ENCODE results near the gene FMN2. TPM values are rescaled to one million over a fixed set of nuclear protein-coding genes. Genes with fewer than 3 reads are reported as not detected.

The FMN2 gene
- total RNA-seq, 1 donor from 2014 or later: 1.7 TPM

GRCh38 chr1:240217403-240217802, 125.7 kb downstream of the FMN2 start:
- H3K4me1 ChIP-seq: no peaks in the 10 kb centered on the region
- H4K20me1 ChIP-seq (ENCODE audit: low read depth): no peaks in the 10 kb centered on the region
- Mint-ChIP-seq H3K9me3 (peaks cover 7% of the 10 kb centered on the region), H3K27me3 (ENCODE audit: insufficient read depth, low read depth) (peaks cover 4% of the 10 kb centered on the region), H3K4me3 (no peak overlapping the region), H3K27ac (no peak overlapping the region), H3K4me1 (no peaks in the 10 kb centered on the region), H3K36me3 (peaks cover 10% of the 10 kb centered on the region)
- DNase-seq (ENCODE audit: low spot score): no peak
- H3K4me3 ChIP-seq: no peak overlapping the region
- H3K27me3 ChIP-seq: no peaks in the 10 kb centered on the region
- no peak overlapping the region for H3K27ac ChIP-seq
- H3K9ac ChIP-seq: no peak overlapping the region
- TF ChIP-seq, protein P1, sequence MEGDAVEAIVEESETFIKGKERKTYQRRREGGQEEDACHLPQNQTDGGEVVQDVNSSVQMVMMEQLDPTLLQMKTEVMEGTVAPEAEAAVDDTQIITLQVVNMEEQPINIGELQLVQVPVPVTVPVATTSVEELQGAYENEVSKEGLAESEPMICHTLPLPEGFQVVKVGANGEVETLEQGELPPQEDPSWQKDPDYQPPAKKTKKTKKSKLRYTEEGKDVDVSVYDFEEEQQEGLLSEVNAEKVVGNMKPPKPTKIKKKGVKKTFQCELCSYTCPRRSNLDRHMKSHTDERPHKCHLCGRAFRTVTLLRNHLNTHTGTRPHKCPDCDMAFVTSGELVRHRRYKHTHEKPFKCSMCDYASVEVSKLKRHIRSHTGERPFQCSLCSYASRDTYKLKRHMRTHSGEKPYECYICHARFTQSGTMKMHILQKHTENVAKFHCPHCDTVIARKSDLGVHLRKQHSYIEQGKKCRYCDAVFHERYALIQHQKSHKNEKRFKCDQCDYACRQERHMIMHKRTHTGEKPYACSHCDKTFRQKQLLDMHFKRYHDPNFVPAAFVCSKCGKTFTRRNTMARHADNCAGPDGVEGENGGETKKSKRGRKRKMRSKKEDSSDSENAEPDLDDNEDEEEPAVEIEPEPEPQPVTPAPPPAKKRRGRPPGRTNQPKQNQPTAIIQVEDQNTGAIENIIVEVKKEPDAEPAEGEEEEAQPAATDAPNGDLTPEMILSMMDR (IDR thresholded peaks at IDR 0.05): no peak
- no peak for TF ChIP-seq EZH2phosphoT487 (IDR thresholded peaks at IDR 0.05)
- TF ChIP-seq EZH2 (IDR thresholded peaks at IDR 0.05): no peak
- H3F3A ChIP-seq (ENCODE audit: low read depth): no peaks in the 10 kb centered on the region
- H3K79me2 ChIP-seq (ENCODE audit: low read depth): no peaks in the 10 kb centered on the region
- H3K36me3 ChIP-seq: no peaks in the 10 kb centered on the region
- no peaks in the 10 kb centered on the region for H3K9me3 ChIP-seq (ENCODE audit: low read depth)
- no peak overlapping the region for H2AFZ ChIP-seq (replicated peaks)
- no peak overlapping the region for H3K4me2 ChIP-seq

DNA sequence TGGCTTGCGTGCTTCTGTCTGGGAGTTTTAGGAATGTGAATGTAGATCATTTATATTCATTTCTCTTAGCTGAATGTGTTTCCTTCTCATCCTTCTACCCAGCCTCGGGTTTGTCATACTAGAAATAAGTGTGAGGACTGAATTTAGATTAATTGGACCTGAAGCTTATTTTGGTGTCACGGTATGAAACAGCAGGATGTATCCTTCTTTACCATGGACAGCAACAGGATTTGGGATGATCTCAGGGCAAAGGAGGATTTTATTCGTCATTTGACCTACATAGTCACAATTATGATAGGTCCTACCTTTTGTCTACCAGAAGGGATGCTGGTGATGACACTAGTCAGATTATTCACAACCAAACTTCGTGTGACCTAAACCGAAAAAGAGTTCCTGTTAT, 127.4 kb downstream of the FMN2 start:
- Histone ChIP-seq H3K4me2 (no peak overlapping the region), H3K36me3 (no peaks in the 10 kb centered on the region), H3K9me3 (ENCODE audit: low read depth) (no peaks in the 10 kb centered on the region), H2AFZ (replicated peaks) (no peak overlapping the region), H3K27ac (no peak overlapping the region), H3K9ac (no peak overlapping the region), H3K27me3 (no peaks in the 10 kb centered on the region), H4K20me1 (ENCODE audit: low read depth) (no peaks in the 10 kb centered on the region), H3K79me2 (ENCODE audit: low read depth) (no peaks in the 10 kb centered on the region), H3F3A (ENCODE audit: low read depth) (no peaks in the 10 kb centered on the region), H3K4me1 (no peaks in the 10 kb centered on the region), H3K4me3 (no peak overlapping the region)
- TF ChIP-seq, protein P1 (IDR thresholded peaks at IDR 0.05): no peak
- no peak for TF ChIP-seq EZH2 (IDR thresholded peaks at IDR 0.05)
- TF ChIP-seq EZH2phosphoT487 (IDR thresholded peaks at IDR 0.05): no peak
- no peaks in the 10 kb centered on the region for H3K4me1 Mint-ChIP-seq
- H3K9me3 Mint-ChIP-seq: peaks cover 24% of the 10 kb centered on the region
- DNase-seq (ENCODE audit: low spot score): no peak
- peaks cover 23% of the 10 kb centered on the region for H3K36me3 Mint-ChIP-seq
- no peak overlapping the region for H3K4me3 Mint-ChIP-seq
- peaks cover 2% of the 10 kb centered on the region for H3K27me3 Mint-ChIP-seq (ENCODE audit: insufficient read depth, low read depth)
- H3K27ac Mint-ChIP-seq: no peak overlapping the region

GRCh38 chr1:240226102-240226501, 134.4 kb downstream of the FMN2 start:
- Histone ChIP-seq H3K4me3 (no peak overlapping the region), H3K27ac (no peak overlapping the region), H3K36me3 (no peaks in the 10 kb centered on the region), H3K9me3 (ENCODE audit: low read depth) (no peaks in the 10 kb centered on the region), H3K9ac (no peak overlapping the region), H3F3A (ENCODE audit: low read depth) (no peaks in the 10 kb centered on the region), H4K20me1 (ENCODE audit: low read depth) (no peaks in the 10 kb centered on the region), H2AFZ (replicated peaks) (no peak overlapping the region), H3K27me3 (no peaks in the 10 kb centered on the region), H3K79me2 (ENCODE audit: low read depth) (no peaks in the 10 kb centered on the region), H3K4me1 (no peaks in the 10 kb centered on the region), H3K4me2 (no peak overlapping the region)
- Mint-ChIP-seq H3K27me3 (ENCODE audit: insufficient read depth, low read depth) (no peaks in the 10 kb centered on the region), H3K4me3 (no peak overlapping the region), H3K27ac (no peak overlapping the region), H3K9me3 (peaks cover 45% of the 10 kb centered on the region), H3K4me1 (no peaks in the 10 kb centered on the region), H3K36me3 (peaks cover 50% of the 10 kb centered on the region)
- no peak for DNase-seq (ENCODE audit: low spot score)
- TF ChIP-seq EZH2 (IDR thresholded peaks at IDR 0.05) (no peak), EZH2phosphoT487 (IDR thresholded peaks at IDR 0.05) (no peak)
- TF ChIP-seq, protein P1 (IDR thresholded peaks at IDR 0.05): no peak
